GM12878 (cell line): Measurements from ENCODE around the gene FGD3. TPM values are rescaled to one million over a fixed set of nuclear protein-coding genes. Genes with fewer than 3 reads are reported as not detected.

Source experiments
- ATAC-seq: fragments of 200-7000 bp; cut with Tn5 transposase; 3 replicates; pipeline ENCODE4 v1.9.1; 2020; ENCODE audit warnings: mild to moderate bottlenecking, moderate library complexity
- BruUV-seq: library from RNA; stranded (reverse); fragments of 400-500 nt; replicated peaks from 2 replicates; lab custom pipeline; 2021; lab: Mats Ljungman, UMichigan
- CTCF ChIA-PET: fragments of 300-600 bp; sonication (Branson Sonifier 250); formaldehyde crosslinking; extraction: SDS; loops from one replicate; lab custom pipeline; 2021; ENCODE audit warnings: inconsistent platforms; lab: Yijun Ruan, JAX
- POLR2A ChIA-PET: fragments of 350-600 bp; formaldehyde crosslinking; extraction: SDS; loops from one replicate; lab custom pipeline; 2021; ENCODE audit warnings: inconsistent platforms; lab: Charles Lee
- RAD21 ChIA-PET: fragments of 300-600 bp; sonication (Branson Sonifier 250); formaldehyde crosslinking; loops from one replicate; lab custom pipeline; 2023; ENCODE audit warnings: antibody characterized with exemption; ENCODE audit not compliant: unreplicated experiment; lab: Charles Lee
- SMC1A ChIA-PET: fragments of 300-600 bp; sonication (Branson Sonifier 250); formaldehyde crosslinking; loops from one replicate; lab custom pipeline; 2023; ENCODE audit not compliant: unreplicated experiment, uncharacterized antibody; lab: Charles Lee
- DNase-seq: peaks from one replicate; pipeline ENCODE4 v3.0.0-alpha.2; 2011; ENCODE audit warnings: low read depth, low spot score
- FAIRE-seq: peaks from 3 replicates; lab custom pipeline; 2011; peaks lifted over from hg19 to GRCh38; lab: Jason Lieb, UNC
- H2AFZ ChIP-seq: 2 replicates; pipeline ENCODE4 v1.6.0; 2011; ENCODE audit warnings: low read depth, low read length, control low read depth; ENCODE audit not compliant: control insufficient read depth
- H3K27ac ChIP-seq: 2 replicates; pipeline ENCODE4 v1.5.1; 2011; ENCODE audit warnings: control low read depth; ENCODE audit not compliant: control insufficient read depth, insufficient read depth
- H3K27me3 ChIP-seq, 2 experiments: replicated peaks in 1 of 2; 2 replicates each; pipeline versions ENCODE4 v1.6.0 to v1.6.1; 2011; ENCODE audit warnings: low read length in 1 of 2; ENCODE audit not compliant: control insufficient read depth in 2 of 2, insufficient read depth in 2 of 2
- H3K36me3 ChIP-seq, 2 experiments: 2 replicates each; pipeline ENCODE4 v1.5.1; 2011; ENCODE audit warnings: low read length in 1 of 2; ENCODE audit not compliant: control insufficient read depth in 2 of 2, insufficient read depth in 2 of 2
- H3K4me1 ChIP-seq: 2 replicates; pipeline ENCODE4 v1.6.1; 2011; ENCODE audit warnings: mild to moderate bottlenecking, low read length, moderate library complexity, mixed read lengths; ENCODE audit not compliant: control insufficient read depth, insufficient read depth
- H3K4me2 ChIP-seq: 2 replicates; pipeline ENCODE4 v1.6.0; 2011; ENCODE audit warnings: control low read depth; ENCODE audit not compliant: control insufficient read depth, insufficient read depth
- H3K4me3 ChIP-seq: fragments of 200-600 bp; sonication (generic); 2 replicates; pipeline ENCODE4 v1.5.1; 2016
- H3K79me2 ChIP-seq: 2 replicates; pipeline ENCODE4 v1.6.0; 2011; ENCODE audit warnings: low read length; ENCODE audit not compliant: control insufficient read depth, insufficient read depth
- H3K9ac ChIP-seq: 2 replicates; pipeline ENCODE4 v1.8.0; 2011; ENCODE audit warnings: low read length, control low read depth, mixed read lengths; ENCODE audit not compliant: control insufficient read depth, insufficient read depth
- H3K9me3 ChIP-seq: replicated peaks from 3 replicates; pipeline ENCODE4 v1.5.1; 2011; ENCODE audit warnings: mild to moderate bottlenecking, low read length; ENCODE audit not compliant: control insufficient read depth, insufficient read depth
- H4K20me1 ChIP-seq: 2 replicates; pipeline ENCODE4 v1.6.0; 2011; ENCODE audit not compliant: control insufficient read depth, insufficient read depth
- ASH2L ChIP-seq: fragments of 300-600, 200-600 bp; sonication (generic); IDR thresholded peaks from 2 replicates; pipeline ENCODE4 v1.6.1; 2017; ENCODE audit warnings: low read depth, mild to moderate bottlenecking, borderline replicate concordance
- IKZF1 ChIP-seq: fragments of 450-650 bp; conservative IDR thresholded peaks from 2 replicates; pipeline ENCODE4 v1.6.1; 2017; ENCODE audit warnings: antibody characterized with exemption, mild to moderate bottlenecking
- NR2C1 ChIP-seq: fragments of 450-650 bp; IDR thresholded peaks from 2 replicates; pipeline ENCODE4 v1.6.1; 2017; ENCODE audit warnings: antibody characterized with exemption, mild to moderate bottlenecking, moderate library complexity
- POLR2A ChIP-seq: IDR thresholded peaks from 2 replicates; pipeline ENCODE4 v1.6.1; 2011; ENCODE audit warnings: low read depth, mild to moderate bottlenecking, low read length
- POLR2AphosphoS2 ChIP-seq: IDR thresholded peaks from 2 replicates; pipeline ENCODE4 v1.6.1; 2011; ENCODE audit warnings: low read depth, mild to moderate bottlenecking, low read length, improper control_type of control experiment, moderate library complexity
- USF1 ChIP-seq: IDR thresholded peaks from 2 replicates; pipeline ENCODE4 v1.6.1; 2011; ENCODE audit warnings: borderline replicate concordance, low read depth, mild to moderate bottlenecking, moderate library complexity, mixed read lengths, low read length; ENCODE audit not compliant: insufficient read depth; ENCODE audit errors: extremely low read length
- WGBS: methylation state at CpG from one replicate; pipeline ENCODE4 v1.1.6; 2016; ENCODE audit warnings: low lambda C conversion rate; ENCODE audit not compliant: insufficient replicate concordance, insufficient coverage; ENCODE audit errors: missing lambda C conversion rate; 5-methylcytosine and 5-hydroxymethylcytosine counted together
- in situ Hi-C: fragments of 300-500 bp; cut with MboI; formaldehyde crosslinking; loops from 9 replicates; pipeline ENCODE4 v1.14.3; 2018; ENCODE audit warnings: mixed read lengths
- intact Hi-C: fragments of 100-400 bp; cut with micrococcal nuclease; formaldehyde crosslinking; loops from one replicate; pipeline ENCODE4 v1.14.2; 2022; ENCODE audit not compliant: unreplicated experiment
- polyA plus RNA-seq, 11 experiments: library from polyadenylated mRNA; depleted of rRNA in 4 of 11; unstranded in 6 of 11; stranded (reverse) in 5 of 11; fragments of >200 nt; fragmentation: Nextera tagmentation in 4 of 11; fragmentation: Illumina TruSeq in 1 of 11; extraction: Ambion mirVana in 4 of 11; extraction: Trizol in 1 of 11; gene quantifications; 1 replicate in 1 of 11; 2 replicates in 10 of 11; pipeline versions ENCODE4 v1.2.1 to v1.2.3, GENCODE V29; 2011 to 2016; ENCODE audit warnings: inconsistent platforms in 2 of 11, missing spikeins in 2 of 11, low read depth in 1 of 11
- total RNA-seq, 4 experiments: library from RNA; depleted of rRNA in 3 of 4; stranded (reverse); fragments of >200 nt in 3 of 4; fragmentation: Illumina TruSeq in 1 of 4; extraction: Trizol in 1 of 4; gene quantifications; 2 replicates each; pipeline versions ENCODE4 v1.2.1 to v1.2.3, GENCODE V29; 2013 to 2021

Gene FGD3
- total and polyA plus RNA-seq, 10 of the 15 experiments (the other 5 are each of a cell fraction or from before 2014, with no cell fraction given), result 0.26 to 18.1 (median 12.4) TPM

GRCh38 chr9:93035821-93036351 is 88.6 kb downstream of the FGD3 start (continued):
- TF ChIP-seq POLR2AphosphoS2, result no peak

- ChIA-PET CTCF (interaction anchor here (1.4 to 1.7 kb wide), 2 partner anchors 23 to 33 kb away, joined by 4 to 6 read pairs; no protein-coding TSS in a partner anchor), RAD21 (no interaction called here), POLR2A (interaction anchor here (1.2 kb wide), 1 partner anchor 16 kb away, joined by 3 read pairs; no protein-coding TSS in a partner anchor), SMC1A (no interaction called here)
- H3K4me3 ChIP-seq, result no peak overlapping the region
- no peaks in the 10 kb centered on the region for H4K20me1 ChIP-seq
- no peak overlapping the region for H3K27ac ChIP-seq
- WGBS, result 48% methylated on average over 10 of the region's 13 CpGs
- peaks cover 9% of the 10 kb centered on the region for H3K4me1 ChIP-seq
- no TSS peak for BruUV-seq
- no peak for FAIRE-seq
- H3K9ac ChIP-seq, result no peak overlapping the region
- H3K36me3 ChIP-seq, result peaks cover 0 to 4% of the 10 kb centered on the region in 2 experiments
- no peaks in the 10 kb centered on the region for H3K27me3 ChIP-seq
- in situ Hi-C loops (no loop called here), intact Hi-C loops (no loop called here)
- no peaks in the 10 kb centered on the region for H3K79me2 ChIP-seq
- H2AFZ ChIP-seq, result no peak overlapping the region
- TF ChIP-seq IKZF1 (no peak), POLR2A (peak; percentile 46; the same call in 1 of the 2 replicates), USF1 (no peak), ASH2L (no peak), NR2C1 (no peak)
- DNase-seq, result no peak
- no peak for ATAC-seq
- H3K4me2 ChIP-seq, result no peak overlapping the region
- no peaks in the 10 kb centered on the region for H3K9me3 ChIP-seq
Observed at GRCh38 chr9:93036887-93037475, 89.7 kb downstream of the FGD3 start.
